ENCODE data around the gene ELFN1. TPM values are rescaled to one million over a fixed set of nuclear protein-coding genes. Genes with fewer than 3 reads are reported as not detected.

Gene ELFN1
- total and polyA plus RNA-seq, 10 of the 15 experiments (the other 5 are each of a cell fraction or from before 2014, with no cell fraction given) = 0.04 TPM; not detected in 9

DNA sequence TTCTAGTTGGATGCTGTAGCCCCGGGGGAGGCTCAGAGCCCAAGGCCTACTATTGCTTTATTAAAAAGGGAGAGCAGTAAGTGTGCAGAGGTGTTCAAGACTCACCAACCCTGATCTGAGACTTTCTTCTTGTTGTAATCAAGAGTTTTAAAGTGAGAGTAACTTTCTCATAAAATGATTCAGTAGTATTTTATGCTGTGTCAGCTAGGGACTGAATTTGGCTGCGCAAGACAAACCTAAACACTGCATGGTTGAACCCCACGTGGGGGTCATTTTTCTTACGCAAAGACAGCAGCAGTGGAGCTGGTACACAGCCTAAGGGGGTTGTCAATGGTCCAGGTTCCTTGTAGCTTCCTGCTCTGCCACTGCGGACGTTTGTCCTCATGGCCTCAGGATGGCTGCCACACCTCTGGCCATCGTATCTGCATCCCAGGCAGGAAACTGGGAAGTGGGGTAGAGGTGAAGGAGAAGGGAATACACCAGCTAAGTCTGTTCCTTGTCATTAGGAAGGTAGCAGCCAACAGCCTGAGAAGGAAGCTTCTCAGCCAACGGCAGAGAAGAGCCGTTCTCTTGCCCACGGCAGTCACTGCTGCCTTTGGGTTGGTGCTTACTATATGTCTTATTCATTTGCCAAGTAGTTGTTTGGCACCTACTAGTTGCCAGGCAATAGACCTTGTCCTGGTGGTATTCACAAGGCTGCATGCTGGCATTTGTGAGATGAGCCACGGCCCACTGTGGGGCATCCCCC is 44.7 kb downstream of the ELFN1 start:
- FAIRE-seq = no peak
- no peak overlapping the region for H2AFZ ChIP-seq (ENCODE audit: control insufficient read depth, low read depth, low read length)
- RAD21 ChIA-PET (ENCODE audit: unreplicated experiment) = no interaction called here
- in situ Hi-C loops (cut with MboI) (no loop called here), intact Hi-C loops (cut with micrococcal nuclease; ENCODE audit: unreplicated experiment) (no loop called here)
- POLR2A ChIA-PET = no interaction called here
- no TSS peak for BruUV-seq (replicated peaks)
- CTCF ChIA-PET = no interaction called here
- no peaks in the 10 kb centered on the region for H3K36me3 ChIP-seq (ENCODE audit: control insufficient read depth in 2 of 2, insufficient read depth in 2 of 2, low read length in 1 of 2)
- no peaks in the 10 kb centered on the region for H4K20me1 ChIP-seq (ENCODE audit: control insufficient read depth, insufficient read depth)
- H3K27ac ChIP-seq (ENCODE audit: control insufficient read depth, insufficient read depth) = no peak overlapping the region
- H3K4me2 ChIP-seq (ENCODE audit: control insufficient read depth, insufficient read depth) = no peak overlapping the region
- no peak for TF ChIP-seq ZNF24 (IDR thresholded peaks at IDR 0.05)
- TF ChIP-seq SMC3 (IDR thresholded peaks at IDR 0.05; ENCODE audit: borderline replicate concordance, low read length) = no peak
- WGBS (ENCODE audit: insufficient coverage, insufficient replicate concordance, low lambda C conversion rate, missing lambda C conversion rate) = 69% methylated on average over 11 of the region's 11 CpGs
- peaks cover under 1% of the 10 kb centered on the region; the same call in 2 of the 3 replicates for H3K9me3 ChIP-seq (replicated peaks; ENCODE audit: control insufficient read depth, insufficient read depth, low read length)
- H3K9ac ChIP-seq (ENCODE audit: control insufficient read depth, insufficient read depth, low read length) = no peak overlapping the region
- no peaks in the 10 kb centered on the region for H3K79me2 ChIP-seq (ENCODE audit: control insufficient read depth, insufficient read depth, low read length)
- H3K4me3 ChIP-seq = no peak overlapping the region
- ATAC-seq = no peak
- DNase-seq (ENCODE audit: low read depth, low spot score) = no peak
- SMC1A ChIA-PET (ENCODE audit: uncharacterized antibody, unreplicated experiment) = no interaction called here
- no peaks in the 10 kb centered on the region for H3K27me3 ChIP-seq (replicated peaks in 1 of 2; ENCODE audit: control insufficient read depth in 2 of 2, insufficient read depth in 2 of 2, low read length in 1 of 2)
- H3K4me1 ChIP-seq (ENCODE audit: control insufficient read depth, insufficient read depth, low read length) = no peaks in the 10 kb centered on the region

DNA sequence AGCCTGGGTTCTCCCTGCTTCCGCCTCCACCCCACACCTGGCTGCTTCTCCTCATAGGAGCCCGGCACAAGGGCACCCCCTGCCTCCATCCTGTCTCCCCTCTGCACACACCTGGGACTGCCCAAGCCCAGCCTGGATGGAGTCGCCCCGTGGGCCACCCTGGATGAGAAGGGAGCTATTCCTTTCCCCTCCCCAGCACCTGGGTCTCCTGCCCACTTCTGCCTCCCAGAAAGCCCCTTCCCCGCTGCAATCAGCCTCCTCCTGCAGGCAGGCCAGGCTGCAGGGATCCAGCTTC is 45.2 kb downstream of the ELFN1 start:
- SMC1A ChIA-PET (ENCODE audit: uncharacterized antibody, unreplicated experiment) = no interaction called here
- Histone ChIP-seq H3K9me3 (replicated peaks; ENCODE audit: control insufficient read depth, insufficient read depth, low read length) (no peaks in the 10 kb centered on the region), H3K9ac (ENCODE audit: control insufficient read depth, insufficient read depth, low read length) (no peak overlapping the region), H3K4me3 (no peak overlapping the region), H3K27ac (ENCODE audit: control insufficient read depth, insufficient read depth) (no peak overlapping the region), H2AFZ (ENCODE audit: control insufficient read depth, low read depth, low read length) (no peak overlapping the region), H4K20me1 (ENCODE audit: control insufficient read depth, insufficient read depth) (no peaks in the 10 kb centered on the region), H3K27me3 (replicated peaks in 1 of 2; ENCODE audit: control insufficient read depth in 2 of 2, insufficient read depth in 2 of 2, low read length in 1 of 2) (no peaks in the 10 kb centered on the region), H3K4me1 (ENCODE audit: control insufficient read depth, insufficient read depth, low read length) (no peaks in the 10 kb centered on the region), H3K79me2 (ENCODE audit: control insufficient read depth, insufficient read depth, low read length) (no peaks in the 10 kb centered on the region), H3K4me2 (ENCODE audit: control insufficient read depth, insufficient read depth) (no peak overlapping the region), H3K36me3 (ENCODE audit: control insufficient read depth in 2 of 2, insufficient read depth in 2 of 2, low read length in 1 of 2) (no peaks in the 10 kb centered on the region)
- 23% methylated on average over 5 of the region's 5 CpGs for WGBS (ENCODE audit: insufficient coverage, insufficient replicate concordance, low lambda C conversion rate, missing lambda C conversion rate)
- RAD21 ChIA-PET (ENCODE audit: unreplicated experiment) = no interaction called here
- no TSS peak for BruUV-seq (replicated peaks)
- intact Hi-C loops (cut with micrococcal nuclease; ENCODE audit: unreplicated experiment) = no loop called here
- in situ Hi-C loops (cut with MboI) = no loop called here
- POLR2A ChIA-PET = no interaction called here
- DNase-seq (ENCODE audit: low read depth, low spot score) = no peak
- no peak for TF ChIP-seq ZNF274 (IDR thresholded peaks at IDR 0.05; ENCODE audit: insufficient read depth, insufficient read length)
- ATAC-seq = no peak
- CTCF ChIA-PET = no interaction called here
- FAIRE-seq = no peak

All from GM12878 (cell line).